ENCODE results near the gene SLC35A1.

DNA sequence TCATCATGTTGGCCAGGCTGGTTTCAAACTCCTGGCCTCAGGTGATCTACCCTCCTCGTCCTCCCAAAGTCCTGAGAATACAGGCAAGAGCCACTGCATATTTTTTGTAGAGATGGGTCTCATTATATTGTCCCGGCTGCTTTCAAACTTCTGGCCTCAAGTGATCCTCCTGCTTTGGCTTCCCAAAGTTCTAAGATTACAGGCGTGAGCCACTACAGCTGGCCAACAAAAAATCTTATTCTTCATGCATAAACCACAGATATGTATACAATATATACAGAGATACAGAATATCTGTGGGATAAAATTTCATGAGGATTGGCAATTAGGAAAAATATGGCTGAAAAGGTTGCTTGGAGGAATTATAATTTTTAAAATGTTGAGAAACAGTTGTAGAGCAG, 49.9 kb downstream of the SLC35A1 start:
- no peak for TF ChIP-seq CTCF (IDR thresholded peaks at IDR 0.05)
- TF ChIP-seq POLR2AphosphoS5 (IDR thresholded peaks at IDR 0.05), result no peak
- TF ChIP-seq POLR2A (IDR thresholded peaks at IDR 0.05), result no peak

All from upper lobe of left lung (tissue), 4 donors.